Heart right ventricle (tissue), 16 donors: ENCODE results near the gene ARHGEF37. TPM values are rescaled to one million over a fixed set of nuclear protein-coding genes. Genes with fewer than 3 reads are reported as not detected.
A peak's percentile ranks its signal among the peaks of the same experiment; 100 is the strongest.

ENCODE experiments used
- ATAC-seq, 8 donors: fragments of 200-7000 bp; cut with Tn5 transposase; one replicate each; pipeline ENCODE4 v1.9.1; 2020; ENCODE audit warnings: mild to moderate bottlenecking in 8 of 8, moderate library complexity in 8 of 8, moderate number of reproducible peaks in 1 of 8
- DNase-seq, 2 donors: peaks; one replicate each; pipeline ENCODE4 v3.0.0-alpha.2; 2020
- H3K27ac ChIP-seq, 10 donors: fragments of 200-600 bp; sonication (generic) in 2 of 10; one replicate each; pipeline versions ENCODE4 v1.5.0 to v1.8.0; 2020 to 2022; ENCODE audit warnings: mild to moderate bottlenecking in 3 of 10
- H3K27me3 ChIP-seq, 7 donors: fragments of 200-600 bp; one replicate each; pipeline ENCODE4 v1.8.0; 2021 to 2022; ENCODE audit warnings: mild to moderate bottlenecking in 2 of 7
- H3K36me3 ChIP-seq, 9 donors: fragments of 200-600 bp; sonication (generic) in 1 of 9; one replicate each; pipeline versions ENCODE4 v1.5.0 to v1.8.0; 2020 to 2022; ENCODE audit warnings: mild to moderate bottlenecking in 2 of 9
- H3K4me1 ChIP-seq, 9 donors: fragments of 200-600 bp; sonication (generic) in 1 of 9; one replicate each; pipeline versions ENCODE4 v1.5.0 to v1.8.0; 2020 to 2022; ENCODE audit warnings: mild to moderate bottlenecking in 4 of 9
- H3K4me3 ChIP-seq, 10 donors: fragments of 200-600 bp; sonication (generic) in 2 of 10; one replicate each; pipeline versions ENCODE4 v1.5.0 to v1.8.0; 2020 to 2022; ENCODE audit warnings: mild to moderate bottlenecking in 7 of 10, moderate library complexity in 2 of 10
- H3K9me3 ChIP-seq, 11 donors: fragments of 200-600 bp in 10 of 11; sonication (generic) in 2 of 11; one replicate each; pipeline versions ENCODE4 v1.5.0 to v1.8.0; 2013 to 2022; ENCODE audit warnings: mild to moderate bottlenecking in 2 of 11, control low read depth in 1 of 11, moderate library complexity in 1 of 11
- CTCF ChIP-seq, 9 donors: fragments of 200-600 bp; sonication (generic) in 2 of 9; IDR thresholded peaks; one replicate each; pipeline versions ENCODE4 v1.5.0 to v1.8.0; 2021 to 2022; ENCODE audit warnings: antibody characterized with exemption in 9 of 9, mild to moderate bottlenecking in 5 of 9, moderate library complexity in 1 of 9
- WGBS, 2 donors: extraction: QIAGEN DNeasy Blood & Tissue Kit; methylation state at CpG; one replicate each; pipeline ENCODE4 v1.1.7; 2013; ENCODE audit warnings: inconsistent platforms in 1 of 2; 5-methylcytosine and 5-hydroxymethylcytosine counted together
- intact Hi-C, 10 donors: fragments of 100-400 bp; cut with DNase I; formaldehyde crosslinking; loops; one replicate each; pipeline versions ENCODE4 v1.11.1 to v1.14.2; 2022
- polyA plus RNA-seq, 2 donors: library from polyadenylated mRNA; stranded (reverse); fragments of 200-250 nt; gene quantifications; one replicate each; pipeline ENCODE4 v1.2.3, GENCODE V29; 2013
- total RNA-seq, 10 donors: library from RNA; stranded (reverse); fragmentation: NEBNext Ultra II Directional in 3 of 10; extraction: Animal tissue kit (Norgen Biotek cat#: 25700) in 3 of 10; gene quantifications; one replicate each; pipeline versions ENCODE4 v1.2.1 to v1.2.4, GENCODE V29; 2021 to 2023
- donor health status: Arrhythmogenic right ventricular cardiomyopathy.
- donor health status: ischemic (EF 13 %, LVEDD 7.1; RV severe dilation, severe dysfunction).
- donor health status: healthy with polysubstance abuse.
- donor health status: DM: no; HTN: yes; CAD: no.
- donor health status: DM: no; HTN: no; CAD: no.
- donor health status: ischemic (EF 25% LVEDD 6.9; RV normal size, moderate dysfunction).
- donor health status: ischemic (EF 25% LVEDD 5.7; RV mildly dilated, moderate dysfunction).
- donor health status: healthy.
- donor health status: DM: yes; HTN: yes; CAD: no.
- donor health status: Ischemic cardiomyopathy.
- donor health status: ischemic (EF 35%, LVEDD 5.7; RV mildly dilated, moderate dysfunction).
- donor health status: nonischemic (EF 11% LVEDD 7.7; RV severe dilation, severe dysfunction).
- donor health status: DM: yes; HTN: yes; CAD: no.
- donor health status: PGD.
- donor health status: ischemic (EF 29% LVEDD 5.4; RV normal size, mild dysfunction).
- donor health status: nonischemic (EF 23%, LVEDD 6.1; RV moderate dilation, normal function).

Gene ARHGEF37
- total and polyA plus RNA-seq, 12 donors: 4.5 to 31.8 (median 17.1) TPM

GRCh38 chr5:149665416-149666175, 84.3 kb downstream of the ARHGEF37 start:
- H3K27ac ChIP-seq: peak overlapping the region in 8 of 10 donors; percentile 67 to 83 (median 76)
- ATAC-seq (peak in 5 of 8 donors; percentile 15 to 35 (median 35)), DNase-seq (no peak)
- H3K9me3 ChIP-seq: peaks cover 0 to 22% (median 0%) of the 10 kb centered on the region in 11 donors
- intact Hi-C loops: loop anchor here in 2 of 10 donors (5.0 kb wide), 1 partner anchor 162 kb away; no protein-coding TSS in a partner anchor
- no peaks in the 10 kb centered on the region for H3K36me3 ChIP-seq
- TF ChIP-seq CTCF (IDR thresholded peaks at IDR 0.05): no peak
- no peaks in the 10 kb centered on the region for H3K27me3 ChIP-seq
- H3K4me3 ChIP-seq: no peak overlapping the region
- H3K4me1 ChIP-seq: peaks cover 3 to 29% (median 19%) of the 10 kb centered on the region in 9 donors
- WGBS, 2 donors: 47 to 53% methylated on average over 5 of the region's 5 CpGs

- no peak for TF ChIP-seq CTCF (IDR thresholded peaks at IDR 0.05)
- Histone ChIP-seq H3K27ac (peak overlapping the region in 9 of 10 donors; percentile 7 to 83 (median 74)), H3K4me3 (no peak overlapping the region), H3K4me1 (peaks cover 3 to 29% (median 19%) of the 10 kb centered on the region in 9 donors), H3K36me3 (no peaks in the 10 kb centered on the region), H3K9me3 (peaks cover 0 to 22% (median 0%) of the 10 kb centered on the region in 11 donors), H3K27me3 (no peaks in the 10 kb centered on the region)
- WGBS, 2 donors: 56 to 59% methylated on average over 4 of the region's 4 CpGs
- intact Hi-C loops: loop anchor here in 2 of 10 donors (5.0 kb wide), 1 partner anchor 161 kb away; no protein-coding TSS in a partner anchor
- ATAC-seq: peak; percentile 56 to 85 (median 64)
- no peak for DNase-seq
These were observed 85.0 kb downstream of the ARHGEF37 start for GRCh38 chr5:149666212-149666852.

DNA sequence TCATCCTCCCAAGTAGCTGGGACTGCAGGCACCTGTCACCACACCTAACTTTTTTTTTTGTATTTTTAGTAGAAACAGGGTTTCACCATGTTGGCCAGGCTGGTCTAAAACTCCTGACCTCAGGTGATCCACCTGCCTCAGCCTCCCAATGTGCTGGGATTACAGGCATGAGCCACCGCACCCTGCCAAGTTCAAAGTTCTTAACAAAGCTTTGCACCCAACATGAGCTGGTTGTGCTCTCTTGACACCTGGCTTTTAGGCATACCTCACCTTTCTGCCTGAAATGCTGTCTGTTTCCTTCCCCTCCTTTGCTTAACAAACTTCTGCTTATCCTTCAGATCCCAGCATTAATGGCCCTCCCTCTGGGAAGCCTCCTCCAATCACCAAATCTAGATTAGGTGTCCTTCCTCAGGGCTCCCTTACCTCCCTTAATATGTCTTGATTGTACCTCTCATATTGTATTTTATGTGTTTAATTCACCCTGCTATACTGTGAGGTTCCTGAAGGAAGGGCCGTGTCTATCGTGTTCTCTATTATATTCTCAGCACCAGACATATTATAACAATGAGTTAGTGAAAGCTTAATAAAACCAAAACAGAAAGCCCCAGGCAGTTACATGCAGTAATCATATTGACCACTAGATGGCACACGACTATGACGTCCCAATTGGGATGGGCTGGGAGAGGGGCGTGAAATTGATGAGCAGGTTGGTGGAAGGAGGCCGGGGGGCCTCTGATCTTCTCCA, 86.0 kb downstream of the ARHGEF37 start:
- intact Hi-C loops: loop anchor here in 3 of 10 donors (1.0 to 5.0 kb wide), 2 partner anchors 160 to 161 kb away; no protein-coding TSS in a partner anchor
- peak overlapping the region in 9 of 10 donors; percentile 7 to 83 (median 74) for H3K27ac ChIP-seq
- peak in 1 of 2 donors; percentile 26 for DNase-seq
- H3K4me1 ChIP-seq: peaks cover 3 to 30% (median 22%) of the 10 kb centered on the region in 9 donors
- 31 to 33% methylated on average over 7 of the region's 7 CpGs for WGBS, 2 donors
- ATAC-seq: peak in 6 of 8 donors; percentile 55 to 67 (median 58)
- H3K27me3 ChIP-seq: no peaks in the 10 kb centered on the region
- no peaks in the 10 kb centered on the region for H3K36me3 ChIP-seq
- peaks cover 0 to 22% (median 0%) of the 10 kb centered on the region in 11 donors for H3K9me3 ChIP-seq
- peak; percentile 68 to 84 (median 81) for TF ChIP-seq CTCF (IDR thresholded peaks at IDR 0.05)
- no peak overlapping the region for H3K4me3 ChIP-seq
